ENCODE data around the gene CHIT1. TPM values are rescaled to one million over a fixed set of nuclear protein-coding genes. Genes with fewer than 3 reads are reported as not detected.

The CHIT1 gene
- total and polyA plus RNA-seq, 9 of the 15 experiments (the other 6 are each of a cell fraction or from before 2014, with no cell fraction given): not detected

GRCh38 chr1:203274603-203275381 lies 45.3 kb upstream of the CHIT1 start:
- ChIA-PET CTCF (ENCODE audit: low intra/inter-chr PET ratio) (interaction anchor here (1.1 to 9.9 kb wide), 3 partner anchors 53 to 212 kb away, joined by 3 to 226 read pairs (median 38); no protein-coding TSS in a partner anchor), POLR2A (interaction anchor here (0.6 to 1.5 kb wide), 7 partner anchors 9 to 281 kb away, joined by 3 to 6 read pairs (median 4); no protein-coding TSS in a partner anchor)
- BruUV-seq (replicated peaks): no TSS peak
- in situ Hi-C loops (cut with MboI) (loop anchor here (5.0 kb wide), 3 partner anchors 63 to 428 kb away; no protein-coding TSS in a partner anchor), intact Hi-C loops (cut with micrococcal nuclease) (no loop called here)
- Histone ChIP-seq H3K4me1 (replicated peaks in 1 of 2; ENCODE audit: control insufficient read depth in 2 of 2, insufficient read depth in 2 of 2, low read length in 2 of 2) (peaks cover 21 to 22% of the 10 kb centered on the region in 2 experiments; a peak in 4 of 5 replicates), H4K20me1 (replicated peaks; ENCODE audit: control insufficient read depth, insufficient read depth, low read length) (no peaks in the 10 kb centered on the region), H3K79me2 (ENCODE audit: control insufficient read depth, insufficient read depth, low read length) (no peaks in the 10 kb centered on the region), H3K9me1 (ENCODE audit: control insufficient read depth, insufficient read depth, low read length) (no peaks in the 10 kb centered on the region), H3K27ac (ENCODE audit: extremely low read depth, low read depth, low read length) (no peak overlapping the region), H2AFZ (ENCODE audit: low read depth, low read length) (no peak overlapping the region), H3K4me2 (ENCODE audit: insufficient read depth, low read length) (no peak overlapping the region), H3K27me3 (ENCODE audit: control insufficient read depth in 2 of 2, insufficient read depth in 2 of 2, low read length in 2 of 2) (peaks cover 0 to 18% of the 10 kb centered on the region in 2 experiments; a peak in 1 of 5 replicates), H3K36me3 (ENCODE audit: control insufficient read depth, insufficient read depth, low read length) (no peaks in the 10 kb centered on the region), H3K9ac (ENCODE audit: insufficient read depth in 1 of 2, low read depth in 2 of 2, low read length in 2 of 2) (no peak overlapping the region; a peak in 1 of 4 replicates), H3K4me3 (no peak overlapping the region), H3K9me3 (replicated peaks; ENCODE audit: control insufficient read depth, insufficient read depth, low read depth, low read length) (no peaks in the 10 kb centered on the region)
- FAIRE-seq (no peak), DNase-seq (ENCODE audit: extremely low read depth in 1 of 4, low spot score in 3 of 4) (no peak), ATAC-seq (no peak)
- WGBS (ENCODE audit: insufficient coverage, low coverage, missing lambda C conversion rate): 55% methylated on average over 12 of the region's 12 CpGs
- TF ChIP-seq MIER1 (IDR thresholded peaks at IDR 0.05; ENCODE audit: low read depth): no peak
- no peak for TF ChIP-seq GTF2B (IDR thresholded peaks at IDR 0.05; ENCODE audit: extremely low read depth, insufficient read length)
- TF ChIP-seq E2F1 (CRISPR knock-in tag; IDR thresholded peaks at IDR 0.05): no peak
- TF ChIP-seq CEBPG (CRISPR knock-in tag; IDR thresholded peaks at IDR 0.05): 0 out of 2 replicates have a peak, but pooled peaks have one; percentile 14
- TF ChIP-seq CEBPG (tag; conservative IDR thresholded peaks at IDR 0.05 in 1 of 2, IDR thresholded peaks at IDR 0.05 in 1 of 2): no peak
- no peak for TF ChIP-seq SREBF2 (CRISPR knock-in tag; IDR thresholded peaks at IDR 0.05)
- no peak for TF ChIP-seq BRF2 (IDR thresholded peaks at IDR 0.05; ENCODE audit: borderline replicate concordance, insufficient read depth, insufficient read length)
- no peak for TF ChIP-seq ZNF511 (CRISPR knock-in tag; IDR thresholded peaks at IDR 0.05)
- peak; percentile 71 for TF ChIP-seq RBM25 (IDR thresholded peaks at IDR 0.05; ENCODE audit: low read depth, low read length, severe bottlenecking)
- 0 out of 2 replicates have a peak, but pooled peaks have one; percentile 15 for TF ChIP-seq CBFB (CRISPR knock-in tag; IDR thresholded peaks at IDR 0.05)
- no peak for TF ChIP-seq ILF3 (IDR thresholded peaks at IDR 0.05; ENCODE audit: borderline replicate concordance)
- TF ChIP-seq BRCA1 (IDR thresholded peaks at IDR 0.05): no peak
- TF ChIP-seq BRCA1 (CRISPR knock-in tag; IDR thresholded peaks at IDR 0.05): peak; percentile 27; the same call in 1 of the 2 replicates
- TF ChIP-seq KAT7 (CRISPR knock-in tag; IDR thresholded peaks at IDR 0.05; ENCODE audit: borderline replicate concordance): peak; percentile 52; the same call in 1 of the 2 replicates
- no peak for TF ChIP-seq ATF2 (CRISPR knock-in tag; IDR thresholded peaks at IDR 0.05)
- peak; percentile 23; the same call in 1 of the 2 replicates for TF ChIP-seq ZFX (CRISPR knock-in tag; IDR thresholded peaks at IDR 0.05)
